Measurements from ENCODE around the gene PRKCH. TPM values are rescaled to one million over a fixed set of nuclear protein-coding genes. Genes with fewer than 3 reads are reported as not detected.

Gene PRKCH
- total RNA-seq, 2 donors from 2014 or later: 7.2 to 8.6 TPM

DNA sequence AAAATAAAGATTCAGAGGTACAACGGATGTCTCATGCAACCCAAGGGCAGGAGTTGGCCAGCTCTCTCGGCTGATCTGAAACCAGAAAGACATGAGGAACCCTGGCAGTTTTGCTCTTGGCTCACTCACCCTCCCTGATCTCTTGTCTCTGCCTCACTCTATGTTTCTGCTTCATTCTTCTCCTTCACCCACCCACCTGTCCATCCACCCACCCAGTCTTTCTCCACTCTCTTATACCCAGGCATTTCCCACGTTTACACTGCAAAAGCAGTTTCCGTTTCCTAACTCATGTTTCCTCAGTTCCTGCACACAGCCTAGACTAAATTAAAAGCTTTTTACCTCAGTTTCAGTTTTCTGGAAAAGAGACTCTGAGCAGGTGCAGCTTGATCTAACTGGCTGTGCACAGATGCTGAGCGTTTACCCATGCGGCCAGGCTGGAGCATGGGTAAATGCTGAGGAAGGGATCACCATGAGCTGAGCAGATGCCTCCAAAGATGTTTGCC is 157.6 kb downstream of the PRKCH start:
- Histone ChIP-seq H3K4me1 (ENCODE audit: control insufficient read depth, insufficient read depth, low read length) (no peaks in the 10 kb centered on the region), H3K4me3 (ENCODE audit: low read length) (no peak overlapping the region), H3K27ac (ENCODE audit: low read depth, low read length) (no peak overlapping the region), H3K27me3 (ENCODE audit: control insufficient read depth, insufficient read depth, low read length, poor library complexity, severe bottlenecking) (no peaks in the 10 kb centered on the region), H3K9ac (ENCODE audit: extremely low read depth, low read length, poor library complexity, severe bottlenecking) (no peak overlapping the region), H3K36me3 (ENCODE audit: control insufficient read depth, insufficient read depth, low read length) (no peaks in the 10 kb centered on the region), H3K9me3 (ENCODE audit: control insufficient read depth, low read length) (no peaks in the 10 kb centered on the region)
- DNase-seq: no peak
- peaks cover 2% of the 10 kb centered on the region for H3K27me3 Mint-ChIP-seq (ENCODE audit: insufficient read depth)
- no peaks in the 10 kb centered on the region for H3K9me3 Mint-ChIP-seq
- TF ChIP-seq, protein P1, sequence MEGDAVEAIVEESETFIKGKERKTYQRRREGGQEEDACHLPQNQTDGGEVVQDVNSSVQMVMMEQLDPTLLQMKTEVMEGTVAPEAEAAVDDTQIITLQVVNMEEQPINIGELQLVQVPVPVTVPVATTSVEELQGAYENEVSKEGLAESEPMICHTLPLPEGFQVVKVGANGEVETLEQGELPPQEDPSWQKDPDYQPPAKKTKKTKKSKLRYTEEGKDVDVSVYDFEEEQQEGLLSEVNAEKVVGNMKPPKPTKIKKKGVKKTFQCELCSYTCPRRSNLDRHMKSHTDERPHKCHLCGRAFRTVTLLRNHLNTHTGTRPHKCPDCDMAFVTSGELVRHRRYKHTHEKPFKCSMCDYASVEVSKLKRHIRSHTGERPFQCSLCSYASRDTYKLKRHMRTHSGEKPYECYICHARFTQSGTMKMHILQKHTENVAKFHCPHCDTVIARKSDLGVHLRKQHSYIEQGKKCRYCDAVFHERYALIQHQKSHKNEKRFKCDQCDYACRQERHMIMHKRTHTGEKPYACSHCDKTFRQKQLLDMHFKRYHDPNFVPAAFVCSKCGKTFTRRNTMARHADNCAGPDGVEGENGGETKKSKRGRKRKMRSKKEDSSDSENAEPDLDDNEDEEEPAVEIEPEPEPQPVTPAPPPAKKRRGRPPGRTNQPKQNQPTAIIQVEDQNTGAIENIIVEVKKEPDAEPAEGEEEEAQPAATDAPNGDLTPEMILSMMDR (conservative IDR thresholded peaks at IDR 0.05): no peak
- H3K36me3 Mint-ChIP-seq (ENCODE audit: low read depth): no peaks in the 10 kb centered on the region
- H3K27ac Mint-ChIP-seq: peak overlapping the region; percentile 68
- peaks cover 3% of the 10 kb centered on the region for H3K4me1 Mint-ChIP-seq
- H3K4me3 Mint-ChIP-seq: no peak overlapping the region
- WGBS, 2 experiments (ENCODE audit: insufficient coverage in 1 of 2, insufficient read length in 1 of 2): 94 to 98% methylated on average over 6 of the region's 6 CpGs

DNA sequence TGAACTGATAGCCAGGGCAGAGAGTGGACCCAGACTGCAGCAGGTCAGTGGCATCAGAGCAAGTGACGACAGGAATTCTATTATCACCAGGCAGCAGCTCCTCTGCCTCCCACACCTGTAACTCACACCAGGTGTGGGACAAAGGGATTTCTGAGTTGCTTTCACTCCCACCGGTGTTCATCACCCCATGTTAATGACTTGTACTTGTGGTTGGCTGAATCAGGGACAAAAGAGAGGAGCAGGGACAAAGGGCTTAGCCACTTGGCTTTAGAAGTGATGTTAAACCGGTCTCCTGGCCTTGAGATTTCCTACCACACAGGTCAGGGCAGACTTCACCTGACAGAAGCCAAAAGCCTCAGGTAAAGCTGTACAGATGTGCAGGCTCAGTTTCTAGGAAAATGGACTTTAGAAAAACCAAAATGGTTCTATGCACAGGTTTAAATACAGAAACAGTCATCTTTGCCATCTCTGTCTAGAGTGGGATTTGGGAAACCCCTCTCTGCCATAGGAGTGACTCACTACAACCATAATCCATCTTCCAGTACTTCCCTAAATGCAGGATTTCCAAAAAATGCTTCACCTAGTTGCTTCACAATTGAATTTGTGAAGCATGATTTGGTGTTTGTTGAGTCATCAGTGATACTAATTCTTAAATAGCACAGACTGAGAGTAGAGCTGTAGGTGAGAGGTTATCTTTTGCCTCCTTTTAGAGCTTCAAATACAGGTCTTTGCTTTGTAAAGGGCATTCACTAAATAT is 158.5 kb downstream of the PRKCH start:
- 73 to 82% methylated on average over 1 to 3 of the region's 3 CpGs for WGBS, 2 experiments (ENCODE audit: insufficient coverage in 1 of 2, insufficient read length in 1 of 2)

DNA sequence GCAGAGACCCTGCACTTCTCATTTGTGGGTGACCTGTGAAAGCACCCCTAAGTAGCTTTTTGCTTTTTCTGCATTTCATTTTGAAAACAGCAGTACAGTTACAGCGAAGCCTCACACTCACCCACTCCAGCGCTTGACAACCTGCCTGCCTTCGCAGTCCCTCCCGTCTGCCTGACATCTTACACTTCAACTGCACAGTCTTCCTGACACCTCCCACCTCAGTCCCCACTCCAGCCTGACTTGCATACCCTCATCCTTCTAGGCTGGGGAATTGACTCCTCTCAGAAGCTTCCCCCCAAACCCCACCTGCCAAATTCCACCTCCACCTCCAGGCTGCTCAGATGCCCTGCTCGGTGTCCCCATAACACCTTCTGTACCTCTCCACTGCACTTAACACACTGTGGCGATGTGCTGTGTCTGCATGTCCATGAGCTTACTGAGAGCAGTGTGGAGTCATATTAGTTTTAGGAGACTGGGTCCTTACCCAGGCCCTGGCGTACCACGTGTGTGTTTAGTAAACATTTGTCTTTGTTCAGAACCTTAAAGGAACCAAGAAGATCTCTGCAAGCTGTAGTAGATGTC is 159.4 kb downstream of the PRKCH start:
- Histone ChIP-seq H3K9me3 (ENCODE audit: control insufficient read depth, low read length) (no peaks in the 10 kb centered on the region), H3K27me3 (ENCODE audit: control insufficient read depth, insufficient read depth, low read length, poor library complexity, severe bottlenecking) (no peaks in the 10 kb centered on the region), H3K4me3 (ENCODE audit: low read length) (no peak overlapping the region), H3K4me1 (ENCODE audit: control insufficient read depth, insufficient read depth, low read length) (no peaks in the 10 kb centered on the region), H3K9ac (ENCODE audit: extremely low read depth, low read length, poor library complexity, severe bottlenecking) (no peak overlapping the region), H3K27ac (ENCODE audit: low read depth, low read length) (no peak overlapping the region), H3K36me3 (ENCODE audit: control insufficient read depth, insufficient read depth, low read length) (no peaks in the 10 kb centered on the region)
- peaks cover 3% of the 10 kb centered on the region for H3K4me1 Mint-ChIP-seq
- 86 to 92% methylated on average over 4 to 8 of the region's 8 CpGs for WGBS, 2 experiments (ENCODE audit: insufficient coverage in 1 of 2, insufficient read length in 1 of 2)
- no peak for DNase-seq
- no peak overlapping the region for H3K4me3 Mint-ChIP-seq
- H3K9me3 Mint-ChIP-seq: no peaks in the 10 kb centered on the region
- TF ChIP-seq, protein P1 (conservative IDR thresholded peaks at IDR 0.05): no peak
- peaks cover 2% of the 10 kb centered on the region for H3K27me3 Mint-ChIP-seq (ENCODE audit: insufficient read depth)
- H3K27ac Mint-ChIP-seq: no peak overlapping the region
- no peaks in the 10 kb centered on the region for H3K36me3 Mint-ChIP-seq (ENCODE audit: low read depth)

More for the DNA sequence above, 158.5 kb downstream of the PRKCH start:
- H3K9ac ChIP-seq (ENCODE audit: extremely low read depth, low read length, poor library complexity, severe bottlenecking): no peak overlapping the region
- TF ChIP-seq, protein P1 (conservative IDR thresholded peaks at IDR 0.05): no peak
- H3K27ac ChIP-seq (ENCODE audit: low read depth, low read length): no peak overlapping the region
- peaks cover 3% of the 10 kb centered on the region for H3K4me1 Mint-ChIP-seq
- H3K27me3 Mint-ChIP-seq (ENCODE audit: insufficient read depth): peaks cover 2% of the 10 kb centered on the region
- DNase-seq: no peak
- no peaks in the 10 kb centered on the region for H3K9me3 Mint-ChIP-seq
- no peak overlapping the region for H3K27ac Mint-ChIP-seq
- H3K4me3 Mint-ChIP-seq: no peak overlapping the region
- H3K36me3 Mint-ChIP-seq (ENCODE audit: low read depth): no peaks in the 10 kb centered on the region
- H3K36me3 ChIP-seq (ENCODE audit: control insufficient read depth, insufficient read depth, low read length): no peaks in the 10 kb centered on the region
- no peaks in the 10 kb centered on the region for H3K4me1 ChIP-seq (ENCODE audit: control insufficient read depth, insufficient read depth, low read length)
- no peak overlapping the region for H3K4me3 ChIP-seq (ENCODE audit: low read length)
- no peaks in the 10 kb centered on the region for H3K9me3 ChIP-seq (ENCODE audit: control insufficient read depth, low read length)
- H3K27me3 ChIP-seq (ENCODE audit: control insufficient read depth, insufficient read depth, low read length, poor library complexity, severe bottlenecking): no peaks in the 10 kb centered on the region

Measured in endodermal cell (in vitro differentiated cells).